Measurements from ENCODE around the gene KAZN. TPM values are rescaled to one million over a fixed set of nuclear protein-coding genes. Genes with fewer than 3 reads are reported as not detected.

The KAZN gene
- total and polyA plus RNA-seq, 2 of the 8 experiments (the other 6 are each of a cell fraction or from before 2014, with no cell fraction given), result 3.7 to 11.8 TPM

DNA sequence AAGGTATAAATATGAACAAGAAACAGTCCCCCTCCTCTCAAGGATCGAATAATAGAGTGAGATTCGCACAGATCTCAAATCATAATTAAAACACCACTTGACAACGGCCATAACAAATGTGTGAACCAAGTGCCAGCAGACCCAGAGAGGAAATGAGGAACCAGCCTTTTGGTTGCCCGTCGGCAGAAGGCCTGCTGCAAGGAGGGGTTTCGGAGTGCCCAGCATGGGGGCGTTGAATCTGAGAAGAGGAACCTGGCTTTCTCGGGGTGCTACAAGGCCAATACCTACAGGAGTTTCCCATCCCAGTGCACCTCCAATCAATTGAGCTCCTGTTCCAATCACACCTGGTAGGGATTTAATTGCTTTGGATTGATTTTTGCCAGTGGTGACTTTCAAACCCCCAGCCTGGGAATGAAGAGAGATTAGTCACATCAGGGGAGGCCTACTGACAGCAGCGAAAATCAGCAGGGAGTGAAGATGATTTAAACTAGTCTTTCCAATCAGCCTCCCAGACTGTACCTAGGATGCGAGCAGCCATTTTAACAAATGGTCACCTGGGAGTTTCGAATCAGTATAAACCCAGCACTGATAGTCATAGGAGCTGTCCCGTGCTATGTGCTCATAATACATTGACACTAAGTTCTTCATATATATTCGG, 263.8 kb downstream of the KAZN start (continued):
- no peak for TF ChIP-seq RXRA (IDR thresholded peaks at IDR 0.05; ENCODE audit: insufficient read depth, low read depth, low read length)
- TF ChIP-seq TEAD4 (IDR thresholded peaks at IDR 0.05; ENCODE audit: low read depth, low read length), result no peak
- no peak for TF ChIP-seq SP1 (IDR thresholded peaks at IDR 0.05; ENCODE audit: low read depth, low read length)
- TF ChIP-seq JUND (IDR thresholded peaks at IDR 0.05; ENCODE audit: low read length), result no peak
- no peak for TF ChIP-seq RAD21 (IDR thresholded peaks at IDR 0.05 in 1 of 2, conservative IDR thresholded peaks at IDR 0.05 in 1 of 2; ENCODE audit: low read depth in 2 of 2, low read length in 2 of 2)
- TF ChIP-seq E2F6 (IDR thresholded peaks at IDR 0.05), result no peak
